HCT116 (cell line): ENCODE results near the gene MLH3. TPM values are rescaled to one million over a fixed set of nuclear protein-coding genes. Genes with fewer than 3 reads are reported as not detected.

Experiments used
- ATAC-seq: fragments of 200-7000 bp; cut with Tn5 transposase; 2 replicates; pipeline ENCODE4 v1.9.1; 2020; ENCODE audit warnings: mild to moderate bottlenecking, moderate library complexity
- BruUV-seq: library from RNA; stranded (reverse); fragments of 400-500 nt; replicated peaks from 2 replicates; lab custom pipeline; 2021; lab: Mats Ljungman, UMichigan
- CTCF ChIA-PET: fragments of 300-600 bp; sonication (Branson Sonifier 250); formaldehyde crosslinking; loops from one replicate; lab custom pipeline; 2021; ENCODE audit warnings: antibody characterized with exemption; lab: Charles Lee
- POLR2A ChIA-PET: fragments of 300-600, 350-600 bp; sonication (Branson Sonifier 250); formaldehyde crosslinking; loops from one replicate; lab custom pipeline; 2021; ENCODE audit warnings: antibody characterized with exemption; lab: Charles Lee
- RAD21 ChIA-PET, 2 experiments: fragments of 300-600 bp; sonication (Branson Sonifier 250); formaldehyde crosslinking; loops; one replicate each; lab custom pipeline; 2023; ENCODE audit warnings: low total read pairs in 2 of 2; ENCODE audit not compliant: uncharacterized antibody in 2 of 2, unreplicated experiment in 2 of 2, low non-redundant PET in 1 of 2; lab: Charles Lee
- DNase-seq: peaks from one replicate; pipeline ENCODE4 v3.0.0-alpha.2; 2010; ENCODE audit warnings: low read depth, low spot score
- H2AFZ ChIP-seq: fragments of 200-600 bp; shearing (Covaris generic), sonication (generic); 2 replicates; pipeline ENCODE4 v1.6.1; 2017; ENCODE audit warnings: low read depth, mixed run types, mixed read lengths, antibody characterized with exemption, low read length; ENCODE audit not compliant: poor library complexity, severe bottlenecking
- H3K27ac ChIP-seq: 2 replicates; pipeline ENCODE4 v1.5.1; 2012; ENCODE audit warnings: low read depth, low read length
- H3K27me3 ChIP-seq: fragments of 200-600 bp; sonication (generic); 2 replicates; pipeline ENCODE4 v1.6.1; 2016; ENCODE audit warnings: mixed run types, low read length, mixed read lengths; ENCODE audit not compliant: insufficient read depth
- H3K36me3 ChIP-seq, 2 experiments: fragments of 200-500 bp in 1 of 2; fragments of 200-600 bp in 1 of 2; sonication (Bioruptor generic) in 1 of 2; sonication (generic) in 1 of 2; 2 replicates each; pipeline versions ENCODE4 v1.5.1 to v1.6.1; 2014 to 2016; ENCODE audit warnings: low read length in 2 of 2, inconsistent platforms in 1 of 2, mixed read lengths in 1 of 2, mixed run types in 1 of 2; ENCODE audit not compliant: insufficient read depth in 2 of 2, control insufficient read depth in 1 of 2
- H3K4me1 ChIP-seq, 2 experiments: fragments of 200-600 bp in 1 of 2; sonication (generic) in 1 of 2; 2 replicates each; pipeline versions ENCODE4 v1.5.1 to v1.6.1; 2012 to 2017; ENCODE audit warnings: low read length in 2 of 2, inconsistent platforms in 1 of 2, mild to moderate bottlenecking in 1 of 2, mixed read lengths in 1 of 2, mixed run types in 1 of 2, moderate library complexity in 1 of 2; ENCODE audit not compliant: insufficient read depth in 2 of 2, control insufficient read depth in 1 of 2
- H3K4me2 ChIP-seq: fragments of 200-600 bp; sonication (generic); 2 replicates; pipeline ENCODE4 v1.6.1; 2017; ENCODE audit warnings: mixed run types, low read length, mixed read lengths
- H3K4me3 ChIP-seq, 2 experiments: fragments of 200-600 bp in 1 of 2; sonication (generic) in 1 of 2; replicated peaks in 1 of 2; 2 replicates each; pipeline ENCODE4 v1.5.1; 2011 to 2016; ENCODE audit warnings: low read length in 2 of 2, control low read depth in 1 of 2, low read depth in 1 of 2, mild to moderate bottlenecking in 1 of 2, mixed read lengths in 1 of 2, mixed run types in 1 of 2
- H3K79me2 ChIP-seq: fragments of 200-600 bp; sonication (generic); 2 replicates; pipeline ENCODE4 v1.6.1; 2017; ENCODE audit warnings: mild to moderate bottlenecking, mixed run types, low read length, moderate library complexity, mixed read lengths; ENCODE audit not compliant: insufficient read depth
- H3K9ac ChIP-seq: fragments of 200-600 bp; sonication (generic); 2 replicates; pipeline ENCODE4 v1.6.1; 2016; ENCODE audit warnings: low read length, mixed read lengths
- H3K9me2 ChIP-seq: fragments of 200-600 bp; sonication (generic), shearing (Covaris generic); 2 replicates; pipeline ENCODE4 v1.6.1; 2017; ENCODE audit warnings: mixed run types, mild to moderate bottlenecking, moderate library complexity; ENCODE audit not compliant: insufficient read depth
- H3K9me3 ChIP-seq, 2 experiments: fragments of 200-500 bp in 1 of 2; fragments of 200-600 bp in 1 of 2; sonication (Bioruptor generic) in 1 of 2; sonication (generic) in 1 of 2; 2 replicates each; pipeline ENCODE4 v1.6.1; 2014 to 2017; ENCODE audit warnings: low read length in 2 of 2, mixed read lengths in 2 of 2, inconsistent platforms in 1 of 2, low read depth in 1 of 2, mild to moderate bottlenecking in 1 of 2, mixed run types in 1 of 2, moderate library complexity in 1 of 2; ENCODE audit not compliant: control insufficient read depth in 1 of 2, insufficient read depth in 1 of 2
- H4K20me1 ChIP-seq: fragments of 200-600 bp; sonication (generic), shearing (Covaris generic); 2 replicates; pipeline ENCODE4 v1.6.1; 2017; ENCODE audit warnings: mixed run types, mild to moderate bottlenecking, moderate library complexity; ENCODE audit not compliant: insufficient read depth
- ATF3 ChIP-seq: IDR thresholded peaks from 2 replicates; pipeline ENCODE4 v1.6.1; 2012
- CBX3 ChIP-seq: IDR thresholded peaks from 2 replicates; pipeline ENCODE4 v1.6.1; 2012; ENCODE audit warnings: low read depth
- CTCF ChIP-seq, 3 experiments: fragments of 200-600 bp in 1 of 3; sonication (generic) in 1 of 3; IDR thresholded peaks in 2 of 3; conservative IDR thresholded peaks in 1 of 3; 2 replicates each; pipeline ENCODE4 v1.5.1; 2012 to 2017; ENCODE audit warnings: low read depth in 2 of 3, low read length in 2 of 3, antibody characterized with exemption in 1 of 3, borderline replicate concordance in 1 of 3, control low read depth in 1 of 3, mild to moderate bottlenecking in 1 of 3, mixed read lengths in 1 of 3, mixed run types in 1 of 3, moderate library complexity in 1 of 3; ENCODE audit not compliant: insufficient read depth in 1 of 3
- EZH2 ChIP-seq: fragments of 200-600 bp; sonication (generic); IDR thresholded peaks from 2 replicates; pipeline ENCODE4 v1.6.1; 2017; ENCODE audit warnings: antibody characterized with exemption, mixed run types
- EZH2phosphoT487 ChIP-seq: fragments of 200-600 bp; IDR thresholded peaks from 2 replicates; pipeline ENCODE4 v1.6.1; 2018; ENCODE audit warnings: antibody characterized with exemption, borderline replicate concordance
- FOSL1 ChIP-seq: IDR thresholded peaks from 2 replicates; pipeline ENCODE4 v1.6.1; 2012; ENCODE audit warnings: low read depth
- JUND ChIP-seq: IDR thresholded peaks from 2 replicates; pipeline ENCODE4 v1.6.1; 2012
- RAD21 ChIP-seq: IDR thresholded peaks from 2 replicates; pipeline ENCODE4 v1.6.1; 2012; ENCODE audit warnings: low read depth, mild to moderate bottlenecking
- TCF7L2 ChIP-seq: IDR thresholded peaks from 2 replicates; pipeline ENCODE4 v1.7.0; 2011; ENCODE audit warnings: borderline replicate concordance, inconsistent platforms; ENCODE audit not compliant: insufficient read depth, insufficient read length; ENCODE audit errors: extremely low read depth
- ZNF274 ChIP-seq: fragments of 200-500 bp; sonication (Bioruptor generic); IDR thresholded peaks from 2 replicates; pipeline ENCODE4 v1.6.1; 2014; ENCODE audit warnings: mild to moderate bottlenecking, low read depth, low read length, inconsistent platforms
- intact Hi-C: fragments of 100-400 bp; cut with micrococcal nuclease; formaldehyde crosslinking; loops from 2 replicates; pipeline ENCODE4 v1.10.0; 2022
- total RNA-seq: library from RNA; stranded (reverse); gene quantifications from one replicate; pipeline ENCODE4 v1.2.1, GENCODE V29; 2021; ENCODE audit not compliant: unreplicated experiment

The MLH3 gene
- total RNA-seq, 1 experiment from 2014 or later: 14.7 TPM

DNA sequence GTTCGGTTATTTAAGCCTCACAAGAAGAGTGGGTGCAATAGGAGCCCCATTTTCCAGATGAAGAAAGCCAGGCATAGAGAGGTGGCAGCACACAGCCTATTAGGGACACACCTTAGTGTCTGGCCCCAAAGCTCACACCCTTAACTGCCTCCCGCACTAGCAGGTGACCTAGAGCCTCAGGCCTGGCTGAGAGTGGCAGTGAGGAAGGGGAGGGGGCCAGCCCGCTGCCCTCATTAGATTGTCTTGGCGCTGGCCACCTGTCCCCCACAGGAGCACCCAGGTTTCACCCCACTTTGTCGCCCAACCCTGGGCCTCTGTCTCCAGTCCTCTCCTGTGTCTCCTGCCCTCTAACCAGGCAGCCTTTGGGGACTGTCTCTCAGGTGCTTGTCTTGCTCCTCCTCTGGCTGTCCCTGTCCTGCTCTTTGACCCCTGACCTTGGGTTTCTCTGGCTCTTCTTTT lies 77.3 kb downstream of the MLH3 start (continued):
- TF ChIP-seq FOSL1: no peak
- no peak for TF ChIP-seq RAD21

DNA sequence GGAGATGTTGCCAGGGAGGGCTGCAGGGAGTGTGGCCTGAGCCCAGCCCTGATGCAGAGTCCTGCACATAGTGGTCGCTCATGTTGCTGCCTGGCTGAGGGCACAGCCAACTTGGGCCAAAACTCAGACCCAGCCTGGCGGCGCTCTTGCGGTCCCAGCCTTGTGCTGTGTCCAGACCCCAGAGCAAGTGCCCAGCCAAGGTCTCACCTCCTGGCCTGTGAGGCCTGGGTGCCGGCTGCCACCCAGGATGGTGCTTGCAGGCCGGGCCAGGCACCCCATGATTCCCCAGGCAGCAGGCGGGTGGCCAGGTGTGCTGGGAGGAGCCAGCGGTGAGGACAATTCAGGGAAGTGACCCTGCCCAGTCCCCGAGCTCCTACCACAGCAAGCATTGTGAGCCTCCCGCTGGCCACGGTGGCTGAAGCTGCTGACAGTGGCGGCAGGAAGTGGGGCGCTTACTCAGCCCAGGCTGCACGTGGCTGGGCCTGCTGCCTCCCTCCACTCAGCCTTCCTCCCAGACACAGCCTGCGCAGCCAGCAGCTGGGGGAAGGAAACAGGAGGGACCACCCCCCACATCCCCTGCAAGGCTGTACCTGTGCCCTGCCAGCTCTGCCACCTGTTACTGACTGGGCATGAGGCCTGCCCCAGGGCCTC lies 78.1 kb downstream of the MLH3 start:
- no peak for ATAC-seq
- no peaks in the 10 kb centered on the region for H3K9me2 ChIP-seq
- no peaks in the 10 kb centered on the region for H3K4me1 ChIP-seq
- no peaks in the 10 kb centered on the region for H3K79me2 ChIP-seq
- no peak overlapping the region for H3K27ac ChIP-seq
- no peak overlapping the region for H3K4me3 ChIP-seq
- no peak for DNase-seq
- H4K20me1 ChIP-seq: no peaks in the 10 kb centered on the region
- H3K9ac ChIP-seq: no peak overlapping the region
- ChIA-PET POLR2A (no interaction called here), RAD21 (no interaction called here), CTCF (no interaction called here)
- TF ChIP-seq EZH2phosphoT487 (no peak), TCF7L2 (no peak), RAD21 (no peak), EZH2 (no peak)
- no peaks in the 10 kb centered on the region for H3K36me3 ChIP-seq
- no peaks in the 10 kb centered on the region for H3K27me3 ChIP-seq
- no peaks in the 10 kb centered on the region for H3K9me3 ChIP-seq
- H3K4me2 ChIP-seq: no peak overlapping the region
- intact Hi-C loops: no loop called here
- no peak overlapping the region for H2AFZ ChIP-seq
- no TSS peak for BruUV-seq

- Histone ChIP-seq H3K9me3 (no peaks in the 10 kb centered on the region), H2AFZ (no peak overlapping the region), H3K4me2 (no peak overlapping the region), H3K79me2 (no peaks in the 10 kb centered on the region), H3K9me2 (no peaks in the 10 kb centered on the region), H3K4me1 (no peaks in the 10 kb centered on the region), H3K4me3 (no peak overlapping the region), H3K9ac (no peak overlapping the region), H4K20me1 (no peaks in the 10 kb centered on the region), H3K36me3 (no peaks in the 10 kb centered on the region)
- no peak for ATAC-seq
- BruUV-seq: no TSS peak
- ChIA-PET POLR2A (no interaction called here), CTCF (interaction anchor here (2.3 kb wide), 1 partner anchor 23 kb away, joined by 7 read pairs; no protein-coding TSS in a partner anchor)
- DNase-seq: no peak
- TF ChIP-seq ATF3 (no peak), JUND (no peak), CTCF (IDR thresholded peaks at IDR 0.05 in 2 of 3, conservative IDR thresholded peaks at IDR 0.05 in 1 of 3; ENCODE audit: borderline replicate concordance in 1 of 3, insufficient read depth in 1 of 3, low read depth in 2 of 3, low read length in 2 of 3) (no peak), RAD21 (no peak), ZNF274 (no peak), CBX3 (no peak), TCF7L2 (no peak)
- TF ChIP-seq, all 23 proteins: peak for 0
- intact Hi-C loops: no loop called here
- RAD21 ChIA-PET: no interaction called here
- Histone ChIP-seq H3K27me3 (no peaks in the 10 kb centered on the region), H3K27ac (no peak overlapping the region)
Measured at GRCh38 chr14:74968811-74969210, 82.5 kb downstream of the MLH3 start.
